Islet precursor cell (in vitro differentiated cells): Measurements from ENCODE around the gene ASPDH.
A peak's percentile ranks its signal among the peaks of the same experiment; 100 is the strongest.

Experiments
- DNase-seq: peaks from one replicate; pipeline ENCODE4 v3.0.0-alpha.2; 2018

ASPDH gene

DNA sequence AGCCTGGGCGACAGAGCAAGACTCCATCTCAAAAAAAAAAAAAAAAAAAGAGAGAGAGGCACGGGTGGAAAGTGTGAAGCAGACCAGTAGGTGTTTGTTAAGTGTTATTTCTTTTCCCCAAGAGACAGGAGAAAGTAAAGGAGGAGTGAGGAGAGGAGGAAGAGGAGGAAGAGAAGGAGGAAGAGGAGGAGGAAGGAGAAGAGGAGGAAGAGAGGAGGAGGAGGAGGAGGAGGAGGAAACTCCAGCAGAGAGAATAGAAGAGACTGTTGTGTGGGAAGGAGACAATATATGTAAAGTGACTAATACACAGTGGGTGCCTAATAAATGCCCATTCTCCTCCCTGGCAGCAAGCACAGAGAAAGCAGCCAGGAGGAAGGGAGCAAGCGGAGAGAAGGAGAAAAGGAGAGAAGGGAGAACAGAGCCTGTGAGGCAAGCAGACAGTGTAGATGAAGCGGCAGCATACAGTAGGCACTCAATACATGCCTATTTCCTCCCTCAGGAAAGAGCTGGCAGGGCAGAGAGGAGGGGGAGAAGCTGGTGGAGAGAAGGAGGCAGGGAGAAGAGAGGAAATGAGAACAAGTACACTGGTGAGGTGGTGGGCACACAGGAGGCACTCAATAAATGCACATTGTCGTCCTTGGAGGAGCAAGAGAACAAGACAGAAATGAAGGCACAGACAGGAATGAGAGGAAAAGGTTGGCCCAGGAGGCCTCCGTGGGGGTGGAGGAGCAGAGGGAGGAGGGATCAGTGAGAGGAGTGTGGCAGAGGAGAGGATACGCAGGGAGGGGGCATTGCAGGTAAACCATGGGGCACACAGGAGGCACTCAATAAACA is 19.3 kb downstream of the ASPDH start:
- DNase-seq: no peak

GRCh38 chr19:50493171-50493570 is 20.5 kb downstream of the ASPDH start:
- no peak for DNase-seq

- no peak for DNase-seq
These were observed 21.2 kb downstream of the ASPDH start for GRCh38 chr19:50492303-50493052.

DNA sequence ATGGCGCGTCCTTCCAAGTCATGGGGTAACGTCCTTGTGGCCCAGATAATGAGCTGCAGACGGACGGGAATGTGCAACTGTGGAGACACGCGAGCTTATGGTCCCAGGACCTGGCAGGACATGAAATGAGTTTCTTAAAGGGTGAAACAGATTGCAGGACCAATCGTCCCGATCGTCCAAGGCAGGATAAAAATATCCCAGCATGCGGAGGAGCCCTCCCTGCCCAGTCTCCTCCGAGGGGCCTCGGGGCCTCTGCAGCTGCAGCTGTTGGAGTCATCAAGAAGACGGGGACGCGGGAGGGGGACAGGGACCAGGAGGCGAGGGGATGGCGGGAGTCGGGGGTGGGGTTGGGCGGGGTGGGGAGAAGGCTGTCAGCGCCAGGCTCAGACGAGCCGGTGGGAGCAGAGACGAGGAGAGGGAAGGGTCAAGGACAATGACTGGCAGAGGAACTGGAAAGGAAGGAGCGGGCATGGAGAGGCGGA is 22.7 kb downstream of the ASPDH start:
- no peak for DNase-seq

DNA sequence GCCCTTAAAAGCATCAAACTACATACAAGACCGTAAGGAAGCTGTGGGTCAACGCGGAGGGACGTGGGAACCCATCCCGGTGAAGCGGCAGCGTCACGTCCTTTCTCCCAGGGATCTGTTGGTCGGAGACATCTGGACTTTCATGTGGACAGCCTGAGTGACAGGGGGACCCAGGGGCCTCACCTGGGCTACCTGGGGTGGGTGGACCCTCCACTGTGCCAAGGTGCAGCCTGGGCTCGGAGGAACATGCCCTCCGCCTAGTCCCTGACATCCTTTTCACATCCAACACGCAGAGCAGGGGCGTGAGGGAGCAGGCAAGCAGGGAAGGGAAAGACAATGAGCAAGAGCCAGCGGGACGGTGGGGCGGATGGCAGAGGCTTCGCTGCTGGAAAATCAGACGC is 23.3 kb downstream of the ASPDH start:
- peak; percentile 51 for DNase-seq

DNA sequence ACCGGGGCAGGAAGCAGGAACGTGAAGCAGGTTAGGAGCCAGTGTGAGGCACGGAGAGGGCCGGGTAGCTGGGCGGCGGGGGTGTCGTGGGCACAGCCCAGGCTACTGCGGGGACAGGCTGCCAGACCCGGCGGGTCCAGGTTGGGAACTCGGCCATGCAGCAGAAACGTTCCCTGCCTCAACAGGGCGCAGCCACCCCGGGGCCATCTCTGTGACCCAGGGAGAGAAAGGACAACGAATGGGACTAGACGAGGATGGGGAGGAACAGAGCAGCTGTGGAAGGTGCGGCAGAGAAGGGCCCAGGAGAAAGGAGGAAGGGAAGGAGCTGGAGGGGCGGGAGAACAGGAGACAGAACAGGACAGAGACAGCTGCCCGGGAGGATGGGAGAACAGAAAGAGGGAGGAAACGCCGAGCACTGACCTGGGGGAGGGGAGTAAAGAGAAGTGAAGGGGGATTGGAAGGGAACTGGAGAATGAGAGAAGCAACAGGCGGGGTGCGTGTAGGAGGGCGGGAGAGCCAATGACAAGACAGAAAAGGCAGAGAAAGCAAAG is 24.2 kb downstream of the ASPDH start:
- DNase-seq: peak; percentile 68

- DNase-seq: no peak
These were observed 25.1 kb downstream of the ASPDH start for GRCh38 chr19:50488389-50489194.

- peak; percentile 88 for DNase-seq
These were observed 26.7 kb downstream of the ASPDH start for GRCh38 chr19:50486823-50487515.

DNA sequence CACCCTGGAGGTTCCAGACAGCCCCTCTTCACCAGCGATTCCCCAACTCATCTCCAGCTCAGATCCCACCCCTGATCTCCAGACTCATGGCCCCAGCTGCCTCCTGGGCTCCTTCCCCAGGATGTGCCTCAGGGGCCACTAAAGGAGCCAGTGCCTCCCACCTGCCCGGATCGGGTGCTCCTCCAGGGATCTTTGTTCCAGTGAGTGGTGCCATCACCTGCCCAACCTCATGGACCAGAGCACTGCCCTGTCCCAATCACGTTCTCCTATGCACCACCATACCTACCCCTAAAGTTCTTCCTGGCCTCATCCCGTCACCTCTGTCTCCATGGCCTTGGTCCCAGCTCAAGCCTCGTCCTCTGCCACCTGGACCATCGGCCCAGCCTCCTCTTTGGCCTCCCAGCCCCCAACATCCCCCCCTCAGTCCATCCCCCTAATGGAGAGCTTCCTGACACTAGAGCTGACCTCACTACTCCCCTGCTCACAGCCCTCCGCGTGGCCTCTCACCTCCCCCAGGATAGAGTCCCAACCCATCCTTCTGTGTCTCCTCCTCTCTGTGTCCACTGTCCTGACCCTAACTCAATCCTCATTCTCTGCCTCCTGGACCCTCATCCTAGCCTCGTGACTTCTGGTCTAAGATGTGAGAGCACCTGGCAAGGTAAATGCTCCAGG is 28.3 kb downstream of the ASPDH start:
- DNase-seq: no peak

DNA sequence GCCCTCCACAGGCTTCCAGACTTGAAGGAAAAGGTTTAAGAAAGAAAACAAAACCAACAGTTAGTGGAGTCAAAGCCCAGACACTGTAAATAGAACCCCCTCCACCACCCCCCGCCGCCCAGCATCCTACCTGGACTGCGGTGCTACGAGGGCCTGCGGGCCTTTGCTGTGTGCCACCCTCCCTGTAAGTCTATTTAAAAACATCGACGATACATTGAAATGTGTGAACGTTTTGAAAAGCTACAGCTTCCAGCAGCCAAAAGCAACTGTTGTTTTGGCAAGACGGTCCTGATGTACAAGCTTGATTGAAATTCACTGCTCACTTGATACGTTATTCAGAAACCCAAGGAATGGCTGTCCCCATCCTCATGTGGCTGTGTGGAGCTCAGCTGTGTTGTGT is 30.8 kb downstream of the ASPDH start:
- DNase-seq: no peak

DNA sequence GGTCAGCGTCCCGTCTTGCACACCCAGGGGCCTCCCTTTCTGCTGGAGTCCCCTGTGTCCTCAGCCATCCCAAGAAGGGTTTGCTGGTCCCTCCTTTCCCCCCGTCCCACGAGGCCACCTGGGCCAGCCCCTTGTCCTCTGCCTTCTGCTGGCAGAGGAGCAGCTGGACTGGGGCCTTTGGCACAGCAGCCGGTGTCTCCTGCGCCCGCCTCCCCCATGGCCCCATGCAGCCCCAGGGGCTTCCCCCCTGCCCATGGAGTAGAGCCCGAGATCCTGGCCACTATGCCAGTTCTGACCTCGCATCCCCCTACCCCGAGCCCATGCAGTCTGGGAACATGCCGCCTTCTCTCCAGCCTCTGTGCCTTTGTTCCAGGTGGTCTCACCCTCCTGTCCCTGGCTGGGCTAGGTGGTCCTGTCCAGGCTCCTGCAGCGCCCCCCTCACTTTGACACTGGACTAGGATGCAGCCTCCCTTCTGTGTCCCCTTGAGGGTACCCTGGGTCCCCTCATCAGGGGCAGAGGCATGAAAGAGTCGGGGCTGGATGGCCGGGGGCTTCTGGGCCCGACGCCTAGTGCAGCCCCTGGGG is 31.4 kb downstream of the ASPDH start:
- no peak for DNase-seq

GRCh38 chr19:50481351-50482149 is 32.2 kb downstream of the ASPDH start:
- no peak for DNase-seq

DNA sequence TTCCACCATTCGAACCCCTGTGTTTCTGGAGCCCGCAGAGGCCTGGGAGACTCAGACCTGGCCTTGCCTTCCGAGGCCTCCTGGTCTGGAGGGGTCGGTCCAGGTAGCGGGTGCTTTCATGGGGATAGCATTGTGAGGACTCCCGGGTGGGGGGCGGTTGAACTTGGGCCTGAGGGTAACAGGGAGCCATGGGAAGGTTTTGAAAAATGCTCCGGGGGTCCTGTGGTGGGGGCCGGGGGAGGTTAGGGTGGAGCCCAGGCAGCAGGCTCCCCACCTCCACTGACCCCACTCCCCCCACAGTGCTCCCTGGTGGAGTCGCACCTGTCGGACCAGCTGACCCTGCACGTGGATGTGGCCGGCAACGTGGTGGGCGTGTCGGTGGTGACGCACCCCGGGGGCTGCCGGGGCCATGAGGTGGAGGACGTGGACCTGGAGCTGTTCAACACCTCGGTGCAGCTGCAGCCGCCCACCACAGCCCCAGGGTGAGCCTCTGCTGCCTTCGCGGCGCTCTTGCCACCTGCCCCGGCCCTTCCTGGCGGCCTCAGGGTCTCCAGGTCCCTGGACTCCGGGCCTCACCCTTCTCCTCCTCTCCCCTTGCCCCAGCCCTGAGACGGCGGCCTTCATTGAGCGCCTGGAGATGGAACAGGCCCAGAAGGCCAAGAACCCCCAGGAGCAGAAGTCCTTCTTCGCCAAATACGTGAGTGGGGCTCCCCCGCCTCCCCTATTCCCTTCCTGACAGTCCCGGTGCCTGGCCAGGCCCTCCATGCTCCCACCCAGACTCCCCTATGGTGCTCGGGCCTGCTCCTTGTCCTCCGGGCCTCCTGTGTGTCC is 33.2 kb downstream of the ASPDH start:
- DNase-seq: no peak

- no peak for DNase-seq
These were observed 33.9 kb downstream of the ASPDH start for GRCh38 chr19:50479761-50480251.

DNA sequence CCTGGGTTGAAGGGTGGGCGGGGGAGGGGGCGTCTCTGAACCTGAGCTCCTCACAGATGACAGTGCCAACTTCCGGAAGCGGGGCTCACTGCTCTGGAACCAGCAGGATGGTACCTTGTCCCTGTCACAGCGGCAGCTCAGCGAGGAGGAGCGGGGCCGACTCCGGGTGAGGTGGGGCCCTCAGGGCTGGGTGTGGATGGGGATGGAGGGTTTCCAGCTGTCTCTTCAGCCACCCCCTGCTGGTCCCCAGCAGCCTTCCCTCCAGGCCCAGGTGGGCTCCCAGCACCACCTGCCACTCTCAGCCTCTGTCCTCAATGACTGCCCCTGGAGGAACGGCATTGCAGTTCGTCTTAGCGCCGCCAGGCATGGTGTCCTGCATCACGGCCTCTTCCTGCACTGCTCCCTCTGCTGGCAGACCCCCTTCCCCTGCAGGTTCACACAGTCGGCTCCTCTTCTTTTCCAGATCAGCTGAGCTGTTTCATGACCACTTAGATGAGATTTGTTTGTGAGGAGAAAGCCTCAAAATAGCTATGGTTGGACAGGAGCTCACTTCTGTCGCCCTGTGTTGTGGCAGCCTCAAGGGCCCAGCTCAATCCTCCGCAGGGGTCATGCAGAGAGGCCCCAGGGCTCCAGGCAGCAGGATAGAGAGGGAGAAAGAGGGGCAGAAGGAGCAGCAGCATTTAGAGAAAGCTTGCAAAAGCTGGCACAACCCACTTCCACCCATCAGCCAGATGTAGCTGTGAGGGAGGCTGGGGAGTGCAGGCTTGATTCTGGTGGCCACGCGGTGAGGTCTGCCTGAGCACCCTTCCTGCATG is 34.6 kb downstream of the ASPDH start:
- peak; percentile 82 for DNase-seq

DNA sequence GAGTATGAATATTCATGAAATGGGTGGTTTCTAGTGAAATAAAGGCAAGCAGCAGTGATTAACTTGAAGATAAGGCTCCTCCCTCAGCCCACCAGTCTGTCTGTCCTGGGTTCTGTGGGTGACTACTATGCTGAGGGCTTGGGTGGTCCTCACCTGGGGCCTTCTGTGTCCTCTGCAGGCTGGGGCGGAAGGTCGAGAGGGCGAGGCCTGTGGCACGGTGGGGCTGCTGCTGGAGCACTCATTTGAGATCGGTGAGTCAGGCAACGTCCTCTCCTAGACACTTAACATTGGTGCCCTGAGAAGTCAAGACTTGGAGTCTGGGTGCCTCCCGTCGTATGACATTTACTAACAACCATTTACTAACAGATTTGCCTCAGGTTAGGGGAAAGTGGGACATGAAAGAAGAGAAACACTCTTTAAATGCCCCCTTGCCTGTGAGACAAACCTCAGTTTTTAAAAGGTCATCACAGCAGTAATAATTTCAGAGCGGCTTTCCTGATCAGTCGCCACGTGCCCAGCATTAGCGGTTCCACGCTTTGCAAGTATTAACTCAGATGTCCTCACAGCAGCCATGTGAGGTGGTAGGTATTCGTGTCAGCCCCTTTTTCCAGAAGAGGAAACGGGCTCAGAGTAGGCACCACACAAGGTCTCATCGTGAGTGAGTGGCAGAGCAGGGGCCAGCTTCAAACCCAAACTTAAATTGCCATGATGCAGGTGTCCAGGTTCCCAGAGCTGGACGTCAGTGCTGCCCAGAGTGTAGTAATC is 35.8 kb downstream of the ASPDH start:
- DNase-seq: no peak

DNA sequence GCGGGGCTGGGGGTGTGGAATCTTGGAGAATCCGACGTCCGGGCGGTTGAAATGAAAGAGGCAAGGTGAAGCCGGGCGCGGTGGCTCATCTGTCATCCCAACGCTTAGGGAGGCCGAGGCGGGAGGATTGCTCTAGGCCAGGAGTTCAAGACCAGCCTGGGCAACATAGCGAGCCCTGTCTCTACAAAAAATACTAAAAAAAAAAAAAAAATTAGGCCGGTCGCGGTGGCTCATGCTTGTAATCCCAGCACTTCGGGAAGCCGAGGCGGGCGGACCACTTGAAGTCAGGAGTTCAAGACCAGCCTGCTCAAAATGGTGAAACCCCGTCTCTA is 36.8 kb downstream of the ASPDH start:
- DNase-seq: no peak
